Calu3 (cell line): Measurements from ENCODE around the gene DPH1. TPM values are rescaled to one million over a fixed set of nuclear protein-coding genes. Genes with fewer than 3 reads are reported as not detected.

Experiments
- BruUV-seq: library from RNA; stranded (reverse); fragments of 400-500 nt; replicated peaks from 2 replicates; lab custom pipeline; 2021; lab: Mats Ljungman, UMichigan
- CTCF ChIA-PET: fragments of 300-600 bp; sonication (Branson Sonifier 250); formaldehyde crosslinking; loops from one replicate; lab custom pipeline; 2022; ENCODE audit warnings: antibody characterized with exemption; lab: Charles Lee
- DNase-seq: peaks from one replicate; pipeline ENCODE4 v3.0.0; 2022
- H3K27ac Mint-ChIP-seq: one replicate; pipeline ENCODE4 v1.8.0; 2022; ENCODE audit warnings: mixed read lengths; ENCODE audit not compliant: unreplicated experiment
- H3K27me3 Mint-ChIP-seq: one replicate; pipeline ENCODE4 v1.8.0; 2022; ENCODE audit warnings: mixed read lengths; ENCODE audit not compliant: unreplicated experiment
- H3K36me3 Mint-ChIP-seq: one replicate; pipeline ENCODE4 v1.8.0; 2022; ENCODE audit warnings: mild to moderate bottlenecking, moderate library complexity, mixed read lengths; ENCODE audit not compliant: insufficient read depth, unreplicated experiment
- H3K4me1 Mint-ChIP-seq: one replicate; pipeline ENCODE4 v1.8.0; 2022; ENCODE audit warnings: mild to moderate bottlenecking, low read depth, mixed read lengths; ENCODE audit not compliant: unreplicated experiment
- H3K4me3 Mint-ChIP-seq: one replicate; pipeline ENCODE4 v1.8.0; 2022; ENCODE audit warnings: mild to moderate bottlenecking, low read depth, moderate library complexity, mixed read lengths; ENCODE audit not compliant: unreplicated experiment
- H3K9me3 Mint-ChIP-seq: one replicate; pipeline ENCODE4 v1.8.0; 2022; ENCODE audit warnings: low read depth, mixed read lengths; ENCODE audit not compliant: unreplicated experiment
- CTCF ChIP-seq: fragments of 200-600 bp; IDR thresholded peaks from one replicate; pipeline ENCODE4 v1.8.0; 2022; ENCODE audit warnings: antibody characterized with exemption; ENCODE audit not compliant: unreplicated experiment
- intact Hi-C: fragments of 100-400 bp; cut with micrococcal nuclease; formaldehyde crosslinking; loops from one replicate; pipeline ENCODE4 v1.10.0; 2022; ENCODE audit not compliant: unreplicated experiment
- total RNA-seq: library from RNA; stranded (reverse); gene quantifications from 2 replicates; pipeline ENCODE4 v1.2.3, GENCODE V29; 2022

The DPH1 gene
- total RNA-seq, 1 experiment from 2014 or later, result 24.7 TPM

- peaks cover 5% of the 10 kb centered on the region for H3K36me3 Mint-ChIP-seq
- CTCF ChIA-PET, result no interaction called here
- no peak overlapping the region for H3K4me3 Mint-ChIP-seq
- no peaks in the 10 kb centered on the region for H3K27me3 Mint-ChIP-seq
- no peak for TF ChIP-seq CTCF
- no peaks in the 10 kb centered on the region for H3K9me3 Mint-ChIP-seq
- intact Hi-C loops, result no loop called here
- no peak overlapping the region for H3K27ac Mint-ChIP-seq
- BruUV-seq, result no TSS peak
- DNase-seq, result no peak
- H3K4me1 Mint-ChIP-seq, result peaks cover 21% of the 10 kb centered on the region
These were observed 51.6 kb downstream of the DPH1 start for GRCh38 chr17:2081564-2081963.

GRCh38 chr17:2082003-2082781 is 52.2 kb downstream of the DPH1 start:
- Mint-ChIP-seq H3K36me3 (peaks cover 5% of the 10 kb centered on the region), H3K4me1 (peaks cover 21% of the 10 kb centered on the region), H3K9me3 (no peaks in the 10 kb centered on the region), H3K4me3 (no peak overlapping the region), H3K27me3 (no peaks in the 10 kb centered on the region), H3K27ac (no peak overlapping the region)
- no peak for TF ChIP-seq CTCF
- intact Hi-C loops, result no loop called here
- BruUV-seq, result no TSS peak
- DNase-seq, result no peak
- CTCF ChIA-PET, result no interaction called here

GRCh38 chr17:2083613-2084035 is 53.7 kb downstream of the DPH1 start:
- H3K27ac Mint-ChIP-seq, result peak overlapping the region; percentile 69
- H3K36me3 Mint-ChIP-seq, result peaks cover 2% of the 10 kb centered on the region
- H3K9me3 Mint-ChIP-seq, result no peaks in the 10 kb centered on the region
- peaks cover 32% of the 10 kb centered on the region for H3K4me1 Mint-ChIP-seq
- CTCF ChIA-PET, result no interaction called here
- intact Hi-C loops, result no loop called here
- no peak for TF ChIP-seq CTCF
- DNase-seq, result peak; percentile 5
- H3K27me3 Mint-ChIP-seq, result no peaks in the 10 kb centered on the region
- BruUV-seq, result no TSS peak
- no peak overlapping the region for H3K4me3 Mint-ChIP-seq

- DNase-seq, result no peak
- CTCF ChIA-PET, result interaction anchor here (0.6 kb wide), 1 partner anchor 173 kb away, joined by 4 read pairs; no protein-coding TSS in a partner anchor
- no peaks in the 10 kb centered on the region for H3K27me3 Mint-ChIP-seq
- no TSS peak for BruUV-seq
- H3K27ac Mint-ChIP-seq, result peak overlapping the region; percentile 69
- no peaks in the 10 kb centered on the region for H3K36me3 Mint-ChIP-seq
- H3K4me3 Mint-ChIP-seq, result no peak overlapping the region
- H3K9me3 Mint-ChIP-seq, result no peaks in the 10 kb centered on the region
- H3K4me1 Mint-ChIP-seq, result peaks cover 32% of the 10 kb centered on the region
- intact Hi-C loops, result no loop called here
- TF ChIP-seq CTCF, result no peak
These were observed 54.2 kb downstream of the DPH1 start for GRCh38 chr17:2084036-2084765.
